Natural killer cell treated with Interleukin-12 subunit alpha and Interleukin-12 subunit beta and Interleukin-15 and Interleukin-18, amount 100 ng/mL, for 72 hours (primary cell): ENCODE measurements around the gene DTNB. TPM values are rescaled to one million over a fixed set of nuclear protein-coding genes. Genes with fewer than 3 reads are reported as not detected.

Experiments used
- ATAC-seq, 2 donors: fragments of 150-1000 bp; cut with Tn5 transposase in 1 of 2; sonication (Bioruptor Pico), chemical (Tn5 transposase) in 1 of 2; 2 replicates each; pipeline ENCODE4 v1.10.0; 2021
- DNase-seq: peaks from one replicate; pipeline ENCODE4 v3.0.0; 2022; ENCODE audit warnings: low spot score
- H3K27ac Mint-ChIP-seq, 2 donors: 1 replicate in 1 of 2; 2 replicates in 1 of 2; pipeline ENCODE4 v1.8.0; 2022; ENCODE audit warnings: mixed read lengths in 2 of 2, mild to moderate bottlenecking in 1 of 2, moderate library complexity in 1 of 2
- H3K27me3 Mint-ChIP-seq, 2 donors: 1 replicate in 1 of 2; 2 replicates in 1 of 2; pipeline ENCODE4 v1.8.0; 2022; ENCODE audit warnings: mixed read lengths in 2 of 2
- H3K36me3 Mint-ChIP-seq: one replicate; pipeline ENCODE4 v1.8.0; 2022; ENCODE audit warnings: mixed read lengths
- H3K4me1 Mint-ChIP-seq, 2 donors: 1 replicate in 1 of 2; 2 replicates in 1 of 2; pipeline ENCODE4 v1.8.0; 2022; ENCODE audit warnings: low read depth in 2 of 2, mixed read lengths in 2 of 2, mild to moderate bottlenecking in 1 of 2
- H3K4me3 Mint-ChIP-seq: one replicate; pipeline ENCODE4 v1.8.0; 2022; ENCODE audit warnings: mixed read lengths
- H3K9me3 Mint-ChIP-seq: 2 replicates; pipeline ENCODE4 v1.8.0; 2022; ENCODE audit warnings: mixed read lengths
- total RNA-seq, 2 donors: library from RNA; stranded (reverse); gene quantifications; one replicate each; pipeline ENCODE4 v1.2.3, GENCODE V29; 2022

Gene DTNB
- total RNA-seq, 2 donors from 2014 or later: 5.3 to 18.9 TPM

DNA sequence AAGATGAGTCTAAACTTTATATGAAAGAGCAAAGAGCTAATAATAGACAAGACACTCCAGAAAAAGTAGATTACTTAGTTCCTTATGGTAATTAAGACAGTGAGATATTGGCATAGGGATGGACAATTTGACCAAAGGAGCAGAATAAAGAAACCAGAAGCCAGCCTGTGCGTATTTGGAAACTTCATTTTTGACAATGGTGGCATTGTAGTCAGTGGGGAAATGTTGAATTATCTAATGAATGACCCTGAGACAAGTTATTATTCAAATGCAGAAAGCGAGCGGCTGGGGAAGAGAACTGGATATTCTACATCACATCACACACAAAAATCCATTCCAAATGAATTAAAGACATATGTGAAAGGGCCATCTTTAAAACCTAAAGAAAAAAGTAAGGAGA is 144.3 kb downstream of the DTNB start:
- ATAC-seq (no peak), DNase-seq (no peak)
- H3K4me1 Mint-ChIP-seq: no peaks in the 10 kb centered on the region
- no peaks in the 10 kb centered on the region for H3K27me3 Mint-ChIP-seq
- H3K4me3 Mint-ChIP-seq: no peak overlapping the region
- no peaks in the 10 kb centered on the region for H3K9me3 Mint-ChIP-seq
- no peak overlapping the region for H3K27ac Mint-ChIP-seq
- no peaks in the 10 kb centered on the region for H3K36me3 Mint-ChIP-seq

DNA sequence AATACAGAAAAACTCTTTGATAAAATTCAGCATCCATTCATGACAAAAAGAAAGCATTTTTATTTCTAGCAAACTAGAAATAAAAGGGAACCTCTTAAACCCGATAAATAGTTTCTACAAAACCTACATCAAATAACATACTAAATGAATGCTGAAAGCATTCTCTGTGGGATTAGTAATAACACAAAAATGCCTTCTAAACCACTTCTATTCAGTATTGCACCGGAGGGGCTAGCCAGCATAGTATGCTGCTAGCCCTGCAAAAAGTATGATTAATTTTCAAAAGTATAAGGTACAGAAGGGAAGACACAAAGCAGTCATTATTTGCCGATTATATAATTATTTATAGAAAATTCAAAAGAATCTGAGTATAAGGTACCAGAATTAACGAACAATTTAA is 145.2 kb downstream of the DTNB start:
- H3K27ac Mint-ChIP-seq: no peak overlapping the region
- no peaks in the 10 kb centered on the region for H3K4me1 Mint-ChIP-seq
- DNase-seq (no peak), ATAC-seq (no peak)
- no peaks in the 10 kb centered on the region for H3K36me3 Mint-ChIP-seq
- H3K9me3 Mint-ChIP-seq: no peaks in the 10 kb centered on the region
- H3K27me3 Mint-ChIP-seq: no peaks in the 10 kb centered on the region
- H3K4me3 Mint-ChIP-seq: no peak overlapping the region

DNA sequence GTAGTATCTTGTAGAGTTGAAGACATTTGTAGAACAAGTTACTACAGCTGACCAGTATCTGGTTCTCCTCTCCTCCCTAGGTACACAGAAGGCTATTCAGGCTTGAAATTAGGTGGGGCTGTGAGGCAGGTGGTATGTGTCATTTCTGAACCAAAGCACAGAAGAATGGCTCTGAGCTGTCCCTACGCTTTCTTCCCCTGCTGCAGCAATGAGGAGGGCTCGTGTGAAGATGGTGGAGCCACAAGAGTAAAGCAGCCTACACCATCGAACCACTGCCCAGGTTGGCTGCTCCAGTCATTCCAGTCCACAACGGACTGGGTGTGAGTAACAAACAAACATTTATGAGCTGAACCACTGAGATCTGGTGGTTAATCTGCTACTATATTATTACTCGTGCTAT is 148.9 kb downstream of the DTNB start:
- no peaks in the 10 kb centered on the region for H3K36me3 Mint-ChIP-seq
- H3K27me3 Mint-ChIP-seq: no peaks in the 10 kb centered on the region
- ATAC-seq: no peak
- no peaks in the 10 kb centered on the region for H3K9me3 Mint-ChIP-seq
- DNase-seq: no peak
- no peak overlapping the region for H3K27ac Mint-ChIP-seq
- H3K4me3 Mint-ChIP-seq: no peak overlapping the region
- H3K4me1 Mint-ChIP-seq: peaks cover 6 to 7% of the 10 kb centered on the region in 2 donors

DNA sequence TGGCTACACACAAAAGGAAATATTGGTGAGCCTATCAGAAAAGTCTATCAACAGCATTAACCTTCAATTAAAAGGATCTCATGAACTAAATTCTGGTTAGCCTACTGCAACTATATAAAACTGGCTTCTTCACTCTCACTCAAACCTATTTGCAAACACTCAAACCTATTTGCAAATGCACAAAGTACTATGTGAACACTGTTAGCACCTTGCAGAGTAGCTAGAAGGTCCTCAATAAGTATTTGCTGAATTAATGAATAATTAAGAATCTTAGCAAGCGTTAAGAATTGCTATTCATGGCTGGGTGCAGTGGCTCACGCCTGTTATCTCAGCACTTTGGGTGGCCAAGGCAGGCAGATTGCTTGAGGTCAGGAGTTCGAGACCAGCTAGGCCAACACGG is 150.3 kb downstream of the DTNB start:
- no peak for DNase-seq
- ATAC-seq: no peak
- Mint-ChIP-seq H3K27me3 (no peaks in the 10 kb centered on the region), H3K4me1 (peaks cover 7 to 10% of the 10 kb centered on the region in 2 donors), H3K27ac (no peak overlapping the region), H3K36me3 (no peaks in the 10 kb centered on the region), H3K4me3 (no peak overlapping the region), H3K9me3 (no peaks in the 10 kb centered on the region)

DNA sequence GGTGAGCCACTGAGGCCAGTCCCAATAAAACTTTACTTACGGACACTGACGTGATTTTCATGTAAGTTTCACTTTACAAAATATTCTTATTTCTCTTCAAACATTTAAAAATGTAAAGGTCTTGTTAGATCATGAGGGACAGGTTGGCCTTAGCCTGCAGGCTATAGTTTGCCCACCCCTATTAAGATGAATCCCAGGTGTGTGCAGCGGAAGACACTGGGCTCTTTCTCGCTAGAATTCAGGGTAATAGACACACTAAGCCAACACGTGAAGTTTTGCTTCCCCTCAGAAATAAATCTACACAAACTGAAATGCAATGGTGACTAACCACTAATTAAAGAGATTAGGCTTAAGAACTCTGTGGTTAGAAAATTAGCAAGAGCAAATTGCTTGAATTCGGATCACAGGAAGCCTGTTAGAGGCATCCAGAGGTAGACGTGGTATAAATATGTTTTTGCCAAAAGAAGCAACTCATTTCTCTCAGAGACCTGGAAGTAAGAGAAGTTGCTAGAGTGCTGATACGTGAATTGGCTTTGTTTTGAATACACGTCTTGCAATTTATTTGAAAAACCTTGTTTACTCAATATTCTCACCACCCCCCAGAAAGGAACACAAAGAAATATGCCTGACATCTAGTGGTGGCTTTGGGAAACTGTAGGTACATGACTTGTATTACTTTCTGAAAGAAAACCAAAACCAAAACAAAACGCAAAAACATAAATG is 151.6 kb downstream of the DTNB start:
- DNase-seq (peak; percentile 70), ATAC-seq (peak; percentile 89 to 91)
- H3K9me3 Mint-ChIP-seq: no peaks in the 10 kb centered on the region
- peaks cover 7 to 13% of the 10 kb centered on the region in 2 donors for H3K4me1 Mint-ChIP-seq
- H3K4me3 Mint-ChIP-seq: peak overlapping the region; percentile 8
- no peaks in the 10 kb centered on the region for H3K27me3 Mint-ChIP-seq
- H3K36me3 Mint-ChIP-seq: no peaks in the 10 kb centered on the region
- H3K27ac Mint-ChIP-seq: peak overlapping the region; percentile 17 to 79

DNA sequence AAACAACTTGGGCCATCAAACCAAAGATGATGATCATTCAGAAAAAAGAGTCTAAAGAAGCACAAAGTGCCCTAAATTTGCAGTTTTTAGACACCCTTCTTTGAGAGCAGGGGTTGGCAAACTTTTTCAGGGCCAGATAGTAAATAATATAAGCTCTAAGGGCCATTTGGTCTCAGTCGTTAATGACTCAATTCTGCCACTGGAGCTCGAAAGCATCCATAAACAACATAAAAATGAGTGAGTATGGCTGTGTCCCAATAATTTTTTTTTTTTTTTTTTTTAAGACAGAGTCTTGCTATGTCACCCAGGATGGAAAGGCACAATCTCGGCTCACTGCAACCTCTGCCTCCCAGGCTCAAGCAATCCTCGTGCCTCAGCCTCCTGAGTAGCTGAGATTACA is 152.3 kb downstream of the DTNB start:
- Mint-ChIP-seq H3K27ac (no peak overlapping the region), H3K4me3 (no peak overlapping the region), H3K27me3 (no peaks in the 10 kb centered on the region), H3K36me3 (no peaks in the 10 kb centered on the region), H3K9me3 (no peaks in the 10 kb centered on the region), H3K4me1 (peaks cover 7 to 13% of the 10 kb centered on the region in 2 donors)
- ATAC-seq (no peak), DNase-seq (no peak)

DNA sequence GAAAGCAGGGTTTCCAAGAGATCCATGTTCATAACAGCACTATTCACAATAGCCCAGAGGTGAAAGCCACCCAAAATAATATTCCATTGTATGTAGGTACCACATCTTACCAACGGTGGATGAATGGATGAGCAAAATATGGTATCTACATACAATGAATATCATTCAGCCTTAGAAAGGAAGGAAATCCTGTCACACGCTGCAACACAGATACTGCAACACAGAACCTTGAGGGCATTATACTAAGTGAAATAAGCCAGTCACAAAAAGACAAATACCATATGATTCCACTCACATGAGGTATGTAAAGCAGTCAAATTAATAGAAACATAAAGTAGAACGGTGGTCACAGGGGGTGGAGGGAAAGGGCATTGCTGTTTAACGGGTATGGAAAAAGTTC is 155.7 kb downstream of the DTNB start:
- ATAC-seq: no peak

DNA sequence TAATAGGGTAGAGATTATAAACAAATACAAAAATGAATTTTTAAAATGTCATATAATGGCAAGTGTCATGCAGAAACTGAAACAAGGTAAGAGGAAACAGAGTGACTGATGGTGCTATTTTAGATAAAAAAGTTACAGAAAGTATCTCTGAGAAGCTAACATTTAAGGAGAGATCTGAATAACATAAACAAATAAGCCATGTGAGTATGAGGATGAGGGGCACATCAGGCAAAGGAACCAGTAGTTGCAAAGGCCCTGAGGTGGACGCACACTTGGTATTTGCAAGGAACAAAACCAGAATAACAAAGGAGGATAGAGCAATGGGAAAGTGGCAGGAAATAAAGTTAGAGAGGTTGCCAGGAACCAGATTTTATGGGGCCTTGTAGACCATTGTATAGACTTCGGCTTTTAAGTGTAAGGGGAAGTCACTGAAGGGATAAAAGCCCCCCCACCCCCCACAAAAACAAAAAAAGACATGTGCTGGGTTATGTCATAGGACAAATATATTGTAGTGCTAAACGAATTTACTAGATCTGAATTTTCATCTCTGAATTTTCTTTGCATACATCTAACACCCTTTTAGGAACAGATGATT is 159.2 kb downstream of the DTNB start:
- peak overlapping the region; percentile 50 for H3K4me3 Mint-ChIP-seq
- peak overlapping the region; percentile 29 to 59 for H3K27ac Mint-ChIP-seq
- H3K4me1 Mint-ChIP-seq: peaks cover 20 to 27% of the 10 kb centered on the region in 2 donors
- DNase-seq (no peak), ATAC-seq (peak in 1 of 2 donors; percentile 51)
- H3K27me3 Mint-ChIP-seq: no peaks in the 10 kb centered on the region
- no peaks in the 10 kb centered on the region for H3K36me3 Mint-ChIP-seq
- H3K9me3 Mint-ChIP-seq: no peaks in the 10 kb centered on the region

More for the DNA sequence above, 155.7 kb downstream of the DTNB start:
- Mint-ChIP-seq H3K4me3 (no peak overlapping the region), H3K27me3 (no peaks in the 10 kb centered on the region), H3K36me3 (no peaks in the 10 kb centered on the region), H3K4me1 (peaks cover 23 to 29% of the 10 kb centered on the region in 2 donors), H3K27ac (no peak overlapping the region), H3K9me3 (no peaks in the 10 kb centered on the region)
- no peak for DNase-seq

DNA sequence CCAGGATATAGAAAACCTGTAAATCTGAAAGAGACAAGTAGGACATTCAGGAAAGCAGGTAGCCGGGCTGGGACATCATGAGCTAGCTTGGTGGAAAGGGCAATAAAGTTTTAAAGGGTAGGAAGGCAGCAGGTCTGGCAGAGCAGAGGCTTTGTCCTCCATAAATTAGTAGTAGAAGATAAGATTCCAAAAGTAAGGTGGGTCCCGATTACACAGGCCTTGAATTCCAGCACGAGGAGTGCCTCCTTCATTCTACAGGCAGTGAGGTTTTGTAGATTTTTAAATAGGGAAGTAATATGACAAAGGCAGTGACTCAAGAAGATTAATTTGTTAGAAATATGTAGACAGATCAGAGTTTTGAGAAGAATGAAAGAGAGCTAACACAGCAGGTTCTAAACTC is 160.7 kb downstream of the DTNB start:
- ATAC-seq (no peak), DNase-seq (no peak)
- Mint-ChIP-seq H3K27ac (peak overlapping the region; percentile 29 to 59), H3K4me1 (peaks cover 20 to 22% of the 10 kb centered on the region in 2 donors), H3K9me3 (no peaks in the 10 kb centered on the region), H3K27me3 (no peaks in the 10 kb centered on the region), H3K4me3 (peak overlapping the region; percentile 50), H3K36me3 (no peaks in the 10 kb centered on the region)

DNA sequence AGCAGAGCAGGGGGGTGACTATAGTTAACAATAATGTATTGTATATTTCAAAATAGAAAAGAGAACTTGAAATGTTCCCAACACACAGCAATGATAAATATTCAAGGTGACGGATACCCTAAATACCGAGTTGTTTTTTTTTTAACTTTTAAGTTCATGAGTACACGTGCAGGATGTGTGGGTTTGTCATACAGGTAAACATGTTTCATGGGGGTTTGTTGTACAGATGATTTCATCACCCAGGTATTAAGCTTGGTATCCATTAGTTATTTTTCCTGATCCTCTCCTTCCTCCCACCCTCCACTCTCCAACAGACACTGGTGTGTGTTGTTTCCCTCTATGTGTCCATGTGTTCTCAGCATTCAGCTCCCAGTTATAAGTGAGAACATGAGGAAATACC is 167.2 kb downstream of the DTNB start:
- Mint-ChIP-seq H3K4me1 (peaks cover 0 to 3% of the 10 kb centered on the region in 2 donors), H3K4me3 (no peak overlapping the region), H3K9me3 (no peaks in the 10 kb centered on the region), H3K27me3 (no peaks in the 10 kb centered on the region), H3K27ac (no peak overlapping the region), H3K36me3 (no peaks in the 10 kb centered on the region)
- DNase-seq: no peak
- ATAC-seq: no peak

DNA sequence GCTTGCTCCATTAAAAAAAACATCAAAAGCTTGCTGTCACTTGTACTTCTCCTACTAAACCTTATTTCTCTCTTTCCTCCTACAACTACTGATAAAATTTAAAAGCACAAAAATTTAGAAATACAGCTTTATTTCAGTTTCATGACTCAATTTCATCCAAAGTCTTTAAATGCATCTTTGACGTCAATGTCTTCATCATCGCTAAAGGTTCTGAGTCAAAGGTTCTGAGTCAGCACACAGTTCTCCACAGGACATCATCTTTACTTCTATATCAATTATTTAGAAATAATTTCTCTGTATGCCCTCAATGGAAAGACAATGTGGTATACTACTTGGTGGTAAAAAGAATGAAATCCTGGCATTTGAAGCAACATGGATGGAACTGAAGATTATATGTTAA is 167.8 kb downstream of the DTNB start:
- H3K9me3 Mint-ChIP-seq: no peaks in the 10 kb centered on the region
- H3K4me1 Mint-ChIP-seq: peaks cover 0 to 3% of the 10 kb centered on the region in 2 donors
- no peaks in the 10 kb centered on the region for H3K27me3 Mint-ChIP-seq
- H3K27ac Mint-ChIP-seq: no peak overlapping the region
- H3K36me3 Mint-ChIP-seq: no peaks in the 10 kb centered on the region
- no peak overlapping the region for H3K4me3 Mint-ChIP-seq
- ATAC-seq (no peak), DNase-seq (no peak)

DNA sequence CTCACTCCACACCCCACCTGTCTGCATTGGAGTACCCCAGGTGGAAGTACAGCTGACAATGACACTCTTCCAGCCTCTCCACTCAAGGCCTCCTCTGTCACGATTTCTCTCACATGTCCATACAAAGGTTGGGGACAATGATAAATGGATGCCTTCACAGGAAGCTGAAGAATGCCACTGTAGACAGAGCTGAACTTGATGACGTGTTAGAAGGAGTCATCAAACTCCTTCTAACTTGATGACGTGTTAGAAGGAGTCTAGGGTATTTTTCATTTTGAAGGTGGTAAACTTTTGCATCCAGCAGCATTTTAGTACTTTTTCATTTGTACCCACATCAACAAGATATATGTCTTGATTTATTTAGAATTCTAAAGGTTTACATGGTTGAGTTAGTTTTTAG is 168.2 kb downstream of the DTNB start:
- no peak for ATAC-seq

DNA sequence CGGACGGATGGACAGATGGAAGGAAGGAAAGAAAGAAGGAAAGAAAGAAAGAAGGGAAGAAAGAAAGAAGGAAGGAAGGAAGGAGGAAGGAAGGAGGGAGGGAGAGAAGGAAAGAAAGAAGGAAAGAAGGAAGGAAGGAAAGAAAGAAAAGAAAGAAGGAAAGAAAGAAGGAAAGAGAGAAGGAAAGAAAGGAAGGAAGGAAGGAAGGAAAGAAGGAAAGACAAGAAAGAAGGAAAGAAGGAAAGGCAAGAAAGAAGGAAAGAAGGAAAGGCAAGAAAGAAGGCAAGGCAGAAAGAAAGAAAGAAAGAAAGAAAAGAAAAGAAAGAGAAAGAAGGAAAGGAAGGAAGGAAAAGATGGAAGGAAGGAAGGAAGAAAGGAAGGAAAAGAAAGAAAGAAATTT is 169.1 kb downstream of the DTNB start:
- no peak for ATAC-seq
- Mint-ChIP-seq H3K9me3 (no peaks in the 10 kb centered on the region), H3K27ac (no peak overlapping the region), H3K36me3 (no peaks in the 10 kb centered on the region), H3K27me3 (no peaks in the 10 kb centered on the region), H3K4me3 (no peak overlapping the region), H3K4me1 (peaks cover 0 to 3% of the 10 kb centered on the region in 2 donors)
- no peak for DNase-seq

More for the DNA sequence above, 168.2 kb downstream of the DTNB start:
- H3K27me3 Mint-ChIP-seq: no peaks in the 10 kb centered on the region
- no peak for DNase-seq
- H3K4me3 Mint-ChIP-seq: no peak overlapping the region
- H3K27ac Mint-ChIP-seq: no peak overlapping the region
- peaks cover 0 to 3% of the 10 kb centered on the region in 2 donors for H3K4me1 Mint-ChIP-seq
- no peaks in the 10 kb centered on the region for H3K36me3 Mint-ChIP-seq
- H3K9me3 Mint-ChIP-seq: no peaks in the 10 kb centered on the region

DNA sequence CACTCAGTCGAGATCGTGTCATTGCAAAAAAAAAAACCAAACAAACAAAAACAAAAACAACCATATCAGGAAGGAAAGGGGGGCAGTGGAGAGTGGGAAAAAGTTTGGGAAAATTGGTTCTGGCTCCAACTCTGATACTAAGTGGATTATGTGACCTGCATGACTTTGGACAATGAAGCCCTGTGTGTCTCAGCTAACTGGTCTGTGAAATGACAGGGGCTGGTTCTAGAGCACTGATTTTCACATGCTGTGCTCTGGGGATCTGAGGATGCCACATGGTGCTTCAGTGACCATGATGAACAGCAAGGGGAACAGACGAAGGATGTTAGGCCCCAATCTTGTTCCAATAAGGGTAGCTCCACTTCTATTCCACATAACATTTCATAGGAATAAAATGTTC is 174.2 kb downstream of the DTNB start:
- no peak overlapping the region for H3K4me3 Mint-ChIP-seq

More for the DNA sequence above, 174.2 kb downstream of the DTNB start:
- DNase-seq: no peak
- Mint-ChIP-seq H3K27me3 (no peaks in the 10 kb centered on the region), H3K27ac (no peak overlapping the region), H3K36me3 (no peaks in the 10 kb centered on the region), H3K4me1 (peaks cover 3 to 6% of the 10 kb centered on the region in 2 donors), H3K9me3 (no peaks in the 10 kb centered on the region)
- no peak for ATAC-seq
